Placental pericyte (primary cell): ENCODE results near the gene ACTR8. TPM values are rescaled to one million over a fixed set of nuclear protein-coding genes. Genes with fewer than 3 reads are reported as not detected.

Experiments used
- total RNA-seq: library from RNA; depleted of rRNA; stranded (reverse); fragments of >200 nt; gene quantifications from 2 replicates; pipeline ENCODE4 v1.2.3, GENCODE V29; 2012

The ACTR8 gene, protein sequence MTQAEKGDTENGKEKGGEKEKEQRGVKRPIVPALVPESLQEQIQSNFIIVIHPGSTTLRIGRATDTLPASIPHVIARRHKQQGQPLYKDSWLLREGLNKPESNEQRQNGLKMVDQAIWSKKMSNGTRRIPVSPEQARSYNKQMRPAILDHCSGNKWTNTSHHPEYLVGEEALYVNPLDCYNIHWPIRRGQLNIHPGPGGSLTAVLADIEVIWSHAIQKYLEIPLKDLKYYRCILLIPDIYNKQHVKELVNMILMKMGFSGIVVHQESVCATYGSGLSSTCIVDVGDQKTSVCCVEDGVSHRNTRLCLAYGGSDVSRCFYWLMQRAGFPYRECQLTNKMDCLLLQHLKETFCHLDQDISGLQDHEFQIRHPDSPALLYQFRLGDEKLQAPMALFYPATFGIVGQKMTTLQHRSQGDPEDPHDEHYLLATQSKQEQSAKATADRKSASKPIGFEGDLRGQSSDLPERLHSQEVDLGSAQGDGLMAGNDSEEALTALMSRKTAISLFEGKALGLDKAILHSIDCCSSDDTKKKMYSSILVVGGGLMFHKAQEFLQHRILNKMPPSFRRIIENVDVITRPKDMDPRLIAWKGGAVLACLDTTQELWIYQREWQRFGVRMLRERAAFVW
- total RNA-seq = 23.2 and 32.2 TPM in 2 replicates

DNA sequence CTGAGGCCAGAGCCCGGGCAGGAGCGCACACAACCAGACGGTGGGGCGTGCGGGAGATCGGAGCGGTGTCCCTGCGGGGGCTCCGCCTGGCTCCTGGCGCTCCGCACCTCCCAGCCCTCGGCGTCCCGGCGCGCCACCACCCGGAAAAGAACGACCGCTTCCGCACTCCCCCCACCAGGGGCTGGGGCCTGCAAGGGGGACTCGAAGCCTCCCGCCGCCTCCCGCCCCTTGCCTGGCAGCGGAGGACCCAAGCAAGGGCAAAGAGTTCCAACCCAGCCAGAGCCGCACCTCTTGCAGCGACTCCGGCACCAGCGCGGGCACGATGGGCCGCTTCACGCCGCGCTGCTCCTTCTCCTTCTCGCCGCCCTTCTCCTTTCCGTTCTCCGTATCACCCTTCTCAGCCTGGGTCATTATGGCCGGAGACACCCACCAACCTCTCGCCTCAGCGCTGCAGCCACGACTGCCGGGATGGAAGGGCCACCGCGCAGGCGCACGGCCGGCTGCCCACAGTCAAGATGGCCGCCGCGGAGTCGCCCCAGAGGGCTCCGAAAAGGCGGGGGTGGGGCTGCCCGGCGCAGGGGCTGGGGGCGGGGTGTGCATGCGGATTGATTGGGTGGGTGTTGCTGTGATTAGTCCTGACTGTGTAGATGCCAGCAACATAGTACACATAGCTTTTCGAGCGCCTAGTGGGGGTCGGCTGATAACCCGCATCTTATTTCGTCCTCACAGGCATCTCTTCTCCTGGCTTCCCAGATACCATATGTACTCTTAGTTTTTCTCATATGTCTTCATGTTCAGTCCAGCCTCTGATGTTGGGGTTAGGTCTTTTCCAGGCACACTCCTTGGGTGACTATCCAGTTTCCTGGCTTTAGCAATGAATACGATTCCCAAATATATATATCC is at the start of gene ACTR8:
ACTR8 (minus strand) TSS at position 462 of the 903 bp plus-strand sequence; CDS start at position 411, 51 bp downstream.

DNA sequence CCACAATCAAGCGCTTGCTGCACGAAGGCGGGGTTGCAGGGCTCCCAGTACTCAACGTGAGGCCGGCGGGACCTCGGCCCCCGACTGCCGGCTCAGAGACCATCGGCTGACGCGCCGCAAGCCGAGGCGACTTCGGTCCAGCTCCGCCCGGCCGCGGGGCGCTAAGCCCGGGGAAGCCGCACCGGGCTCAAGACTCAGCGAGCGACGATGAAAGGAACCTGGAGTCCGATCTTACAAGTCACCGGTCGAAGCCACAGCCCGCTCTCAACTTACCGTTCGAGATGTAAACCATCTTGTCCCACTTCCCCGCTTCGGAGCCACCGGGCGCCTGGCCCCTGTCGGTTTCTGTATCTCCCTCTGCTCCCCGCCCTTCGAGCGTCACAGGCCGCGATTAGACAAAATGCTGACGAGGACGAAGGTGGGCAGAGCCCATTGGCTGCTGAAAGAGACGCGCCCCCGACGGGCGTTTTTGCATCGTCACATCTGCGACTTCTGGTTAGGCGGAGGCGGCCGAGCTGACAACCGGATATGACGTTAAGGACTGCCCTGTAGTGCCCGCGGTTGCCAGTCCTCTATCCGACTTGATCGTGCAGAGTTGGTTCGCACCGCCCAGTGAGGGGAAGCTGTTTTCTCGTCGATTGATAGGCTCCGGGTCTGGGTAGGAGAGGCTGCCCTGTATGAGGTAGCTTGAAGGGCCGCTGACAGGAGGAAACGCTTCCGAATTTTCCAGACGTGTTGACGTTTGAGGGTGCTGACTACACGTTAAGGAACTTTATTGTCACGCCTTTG is 9.7 kb upstream of the ACTR8 start, which contains the start of gene SELENOK:
SELENOK (minus strand) TSS at position 363 of the 789 bp plus-strand sequence.

DNA sequence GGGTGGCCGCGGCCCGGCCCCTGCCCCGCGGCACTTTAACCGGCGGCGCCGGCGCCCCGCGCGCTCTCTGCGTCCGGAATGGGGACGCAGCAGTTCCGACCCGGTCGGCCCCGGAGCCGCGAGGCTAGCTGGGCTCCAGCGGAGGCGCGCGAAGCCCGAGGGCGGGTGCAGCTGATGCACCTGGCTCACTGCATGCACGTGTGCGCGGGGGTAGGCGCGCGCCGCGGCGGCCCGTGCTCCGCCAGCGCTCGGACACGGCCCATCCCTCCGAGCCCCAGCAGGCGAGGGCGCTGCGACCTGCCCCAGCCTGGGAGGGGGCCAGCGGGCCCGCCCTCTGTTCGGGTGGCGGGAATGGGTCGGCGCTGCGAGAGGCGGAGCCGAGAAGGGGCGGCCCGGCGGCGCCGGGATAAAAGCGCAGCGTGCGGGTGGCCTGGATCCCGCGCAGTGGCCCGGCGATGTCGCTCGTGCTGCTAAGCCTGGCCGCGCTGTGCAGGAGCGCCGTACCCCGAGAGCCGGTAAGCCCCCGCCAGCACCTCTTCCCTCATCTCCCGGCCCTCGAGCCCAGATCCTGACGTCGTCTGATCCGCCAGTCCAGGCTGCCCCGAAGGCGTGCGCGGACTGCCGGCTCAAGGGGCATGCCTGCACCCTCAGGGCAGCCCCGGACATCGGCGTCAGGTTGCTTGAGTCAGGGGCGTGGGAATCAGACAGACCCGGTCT is 35.7 kb downstream of the ACTR8 start, which contains the start of the genes CHDH and IL17RB:
CHDH (minus strand) TSS at position 286 of the 717 bp plus-strand sequence. CDS start 22,411 bp downstream, outside the sequence.
IL17RB (plus strand) TSS at position 435 of the 717 bp plus-strand sequence; CDS start at position 456, 21 bp downstream.

Other genes starting within 250 kb of the ACTR8 start
- gene CHDH, start 35.7 kb downstream of the ACTR8 start, total RNA-seq = 0.29 TPM in 1 of 2 replicates, not detected in the other
- not detected in 2 replicates for gene IL17RB, start 35.6 kb downstream of the ACTR8 start, total RNA-seq
- gene SELENOK, start 9.7 kb upstream of the ACTR8 start, total RNA-seq = 13.9 and 55.8 TPM in 2 replicates
- 1.7 TPM in 1 of 2 replicates, not detected in the other for gene CACNA2D3, start 240.4 kb upstream of the ACTR8 start, total RNA-seq